PFSK-1 (cell line): ENCODE results near the gene GFPT2.

Experiments
- SIN3A ChIP-seq: IDR thresholded peaks from 2 replicates; pipeline ENCODE4 v1.6.1; 2012; ENCODE audit warnings: mild to moderate bottlenecking, low read length, moderate library complexity, borderline replicate concordance; ENCODE audit not compliant: insufficient read depth
- TAF1 ChIP-seq: IDR thresholded peaks from 2 replicates; pipeline ENCODE4 v1.6.1; 2012; ENCODE audit warnings: low read length, control low read depth, borderline replicate concordance; ENCODE audit not compliant: insufficient read depth

The GFPT2 gene

DNA sequence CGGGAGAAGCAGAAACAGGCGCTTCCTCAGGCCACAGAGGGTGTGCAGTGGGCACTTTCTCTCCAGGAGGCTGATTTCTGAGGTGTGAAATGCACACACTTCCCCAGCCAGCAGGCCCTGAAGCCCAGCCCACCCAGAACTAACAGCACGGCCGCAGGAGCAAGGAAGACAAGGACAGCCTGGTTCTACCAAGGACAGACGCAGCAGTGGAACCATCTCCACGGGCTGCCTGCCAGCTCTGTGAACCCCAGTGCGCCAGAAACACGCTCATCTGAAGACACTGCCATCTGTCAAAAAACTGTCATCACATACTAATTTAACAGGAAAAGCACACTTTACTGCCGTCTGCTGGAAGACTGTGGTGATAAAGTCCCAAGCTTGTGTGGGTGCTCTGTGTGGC lies 102.0 kb downstream of the GFPT2 start:
- TF ChIP-seq TAF1 (no peak), SIN3A (no peak)
